CD4-positive, alpha-beta T cell treated with Interleukin-15 for 1 hour (primary cell): Measurements from ENCODE around the gene ZNF487.
"Not testable (repeated sequence)": the region's sequence is repeated elsewhere in the genome, so short reads cannot be mapped to it uniquely, and the experiment has no call there.

Experiments
- DNase-seq: peaks from one replicate; pipeline ENCODE4 v3.0.0-alpha.2; 2020

Gene ZNF487

GRCh38 chr10:43440463-43441134, 3.7 kb downstream of the ZNF487 start:
- no peak for DNase-seq

DNA sequence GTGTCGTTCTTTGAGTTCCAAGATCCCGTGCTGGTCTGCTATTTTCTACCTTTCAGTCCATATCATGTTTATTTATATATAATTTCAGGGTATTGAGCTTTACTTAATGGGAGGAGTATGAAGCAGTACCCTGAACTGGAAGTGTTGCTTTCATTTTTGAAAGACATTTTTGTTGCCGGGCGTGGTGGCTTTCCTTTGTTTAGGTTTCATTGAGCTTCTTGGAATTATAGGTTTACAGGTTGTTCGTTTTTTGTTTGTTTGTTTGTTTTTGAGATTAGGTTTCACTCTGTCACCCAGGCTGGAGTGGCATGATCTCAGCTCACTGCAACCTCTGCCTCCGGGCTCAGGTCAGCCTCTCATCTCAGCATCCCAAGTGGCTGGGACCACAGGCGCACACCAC, 7.4 kb downstream of the ZNF487 start:
- DNase-seq, result no peak

GRCh38 chr10:43444897-43445466, 8.1 kb downstream of the ZNF487 start:
- no peak for DNase-seq

DNA sequence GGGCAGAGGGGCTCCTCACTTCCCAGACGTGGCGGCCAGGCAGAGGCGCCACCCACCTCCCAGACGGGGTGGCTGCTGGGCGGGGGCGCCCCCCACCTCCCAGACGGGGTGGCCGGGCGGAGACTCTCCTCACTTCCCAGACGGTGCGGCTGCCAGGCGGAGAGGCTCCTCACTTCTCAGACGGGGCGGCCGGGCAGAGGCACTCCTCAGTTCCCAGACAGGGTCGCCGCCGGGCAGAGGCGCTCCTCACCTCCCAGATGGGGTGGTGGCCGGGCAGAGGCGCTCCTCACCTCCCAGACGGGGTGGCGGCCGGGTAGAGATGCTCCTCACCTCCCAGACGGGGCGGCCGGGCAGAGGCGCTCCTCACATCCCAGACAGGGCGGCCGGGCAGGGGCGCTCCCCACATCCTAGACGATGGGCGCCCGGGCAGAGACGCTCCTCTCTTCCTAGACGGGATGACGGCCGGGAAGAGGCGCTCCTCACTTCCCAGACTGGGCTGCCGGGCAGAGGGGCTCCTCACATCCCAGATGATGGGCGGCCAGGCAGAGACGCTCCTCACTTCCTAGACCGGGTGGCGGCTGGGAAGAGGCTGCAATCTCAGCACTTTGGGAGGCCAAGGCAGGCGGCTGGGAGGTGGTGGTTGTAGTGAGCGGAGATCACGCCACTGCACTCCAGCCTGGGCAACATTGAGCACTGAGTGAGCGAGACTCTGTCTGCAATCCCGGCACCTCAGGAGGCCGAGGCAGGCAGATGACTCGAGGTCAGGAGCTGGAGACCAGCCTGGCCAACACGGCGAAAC, 9.5 kb downstream of the ZNF487 start:
- DNase-seq, result not testable (repeated sequence)

DNA sequence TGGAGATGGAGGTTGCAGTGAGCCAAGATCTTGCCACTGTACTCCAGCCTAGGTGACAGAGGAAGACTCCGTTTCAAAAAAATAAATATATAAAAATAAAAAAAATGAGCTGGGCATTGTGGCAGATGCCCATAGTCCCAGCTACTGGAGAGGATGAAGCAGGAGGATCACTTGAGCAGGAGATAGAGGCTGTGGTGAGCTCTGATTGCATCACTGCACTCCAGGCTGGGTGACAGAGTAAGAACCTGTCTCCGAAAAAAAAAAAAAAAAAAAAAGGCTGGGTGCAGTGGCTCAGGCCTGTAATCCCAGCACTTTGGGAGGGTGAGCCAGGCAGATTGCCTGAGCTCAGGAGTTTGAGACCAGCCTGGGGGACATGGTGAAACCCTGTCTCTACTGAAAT, 11.8 kb downstream of the ZNF487 start:
- DNase-seq, result no peak

GRCh38 chr10:43452356-43452914, 15.5 kb downstream of the ZNF487 start:
- no peak for DNase-seq

- DNase-seq, result no peak
These were observed 16.4 kb downstream of the ZNF487 start for GRCh38 chr10:43453266-43453831.

DNA sequence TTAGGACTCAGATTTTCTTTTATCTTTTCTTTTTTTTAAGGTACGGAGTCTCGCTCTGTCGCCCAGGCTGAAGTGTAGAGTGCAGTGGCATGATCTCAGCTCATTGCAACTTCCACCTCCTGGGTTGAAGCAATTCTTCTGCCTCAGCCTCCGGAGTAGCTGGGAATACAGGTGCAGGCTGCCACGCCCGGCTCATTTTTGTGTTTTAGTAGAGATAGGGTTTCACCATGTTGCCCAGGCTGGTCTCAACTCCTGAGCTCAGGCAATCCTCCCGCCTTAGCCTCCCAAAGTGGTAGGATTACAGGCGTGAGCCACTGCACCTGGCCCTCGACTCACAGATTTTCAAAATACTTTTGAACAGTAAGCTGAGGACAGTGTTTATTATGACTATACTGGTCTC, 17.1 kb downstream of the ZNF487 start:
- DNase-seq, result not testable (repeated sequence)

DNA sequence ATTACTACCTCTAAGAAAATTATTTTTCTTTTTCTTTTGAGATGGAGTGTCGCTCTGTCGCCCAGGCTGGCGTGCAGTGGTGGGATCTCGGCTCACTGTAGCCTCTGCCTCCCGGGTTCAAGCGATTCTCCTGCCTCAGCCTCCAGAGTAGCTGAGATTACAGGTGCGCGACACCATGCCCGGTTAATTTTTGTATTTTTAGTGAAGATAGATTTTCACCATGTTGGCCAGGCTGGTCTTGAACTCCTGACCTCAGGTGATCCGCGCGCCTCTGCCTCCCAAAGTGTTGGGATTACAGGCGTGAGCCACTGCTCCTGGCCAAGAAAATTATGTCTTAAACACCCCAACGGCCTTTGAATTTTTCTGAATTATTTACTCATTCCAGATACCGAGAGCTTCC, 19.6 kb downstream of the ZNF487 start:
- DNase-seq, result not testable (repeated sequence)

GRCh38 chr10:43458227-43458626, 21.3 kb downstream of the ZNF487 start:
- DNase-seq, result no peak

GRCh38 chr10:43461950-43462349, 25.0 kb downstream of the ZNF487 start:
- no peak for DNase-seq

GRCh38 chr10:43465086-43465735, 28.3 kb downstream of the ZNF487 start:
- DNase-seq, result not testable (repeated sequence)

DNA sequence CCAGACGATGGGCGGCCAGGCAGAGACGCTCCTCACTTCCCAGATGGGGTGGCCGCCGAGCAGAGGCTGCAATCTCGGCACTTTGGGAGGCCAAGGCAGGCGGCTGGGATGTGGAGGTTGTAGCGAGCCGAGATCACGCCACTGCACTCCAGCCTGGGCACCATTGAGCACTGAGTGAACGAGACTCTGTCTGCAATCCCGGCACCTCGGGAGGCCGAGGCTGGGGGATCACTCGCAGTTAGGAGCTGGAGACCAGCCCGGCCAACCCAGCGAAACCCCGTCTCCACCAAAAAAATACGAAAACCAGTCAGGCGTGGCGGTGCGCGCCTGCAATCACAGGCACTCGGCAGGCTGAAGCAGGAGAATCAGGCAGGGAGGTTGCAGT, 28.8 kb downstream of the ZNF487 start:
- DNase-seq, result not testable (repeated sequence)

- DNase-seq, result no peak
These were observed 34.2 kb downstream of the ZNF487 start for GRCh38 chr10:43471146-43471545.

GRCh38 chr10:43471935-43472720, 35.2 kb downstream of the ZNF487 start:
- no peak for DNase-seq

DNA sequence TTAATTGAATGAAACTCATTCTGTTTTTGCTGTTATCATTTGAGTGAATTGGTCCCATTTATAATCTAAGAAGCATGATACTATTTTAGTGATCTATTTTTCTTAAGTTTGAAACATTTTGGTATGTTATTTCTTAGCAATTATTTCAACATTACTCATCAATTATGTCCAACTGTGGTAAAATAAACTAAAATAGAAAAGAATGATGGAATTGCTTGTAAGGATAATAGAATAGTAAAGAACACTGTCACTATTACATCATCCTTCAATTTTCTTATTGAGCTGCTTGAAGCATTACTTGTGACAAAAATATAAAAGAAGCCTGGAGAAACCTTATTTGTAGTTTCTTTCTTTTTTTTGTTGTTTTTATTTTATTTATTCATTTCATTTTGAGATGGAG, 42.4 kb downstream of the ZNF487 start:
- DNase-seq, result no peak

DNA sequence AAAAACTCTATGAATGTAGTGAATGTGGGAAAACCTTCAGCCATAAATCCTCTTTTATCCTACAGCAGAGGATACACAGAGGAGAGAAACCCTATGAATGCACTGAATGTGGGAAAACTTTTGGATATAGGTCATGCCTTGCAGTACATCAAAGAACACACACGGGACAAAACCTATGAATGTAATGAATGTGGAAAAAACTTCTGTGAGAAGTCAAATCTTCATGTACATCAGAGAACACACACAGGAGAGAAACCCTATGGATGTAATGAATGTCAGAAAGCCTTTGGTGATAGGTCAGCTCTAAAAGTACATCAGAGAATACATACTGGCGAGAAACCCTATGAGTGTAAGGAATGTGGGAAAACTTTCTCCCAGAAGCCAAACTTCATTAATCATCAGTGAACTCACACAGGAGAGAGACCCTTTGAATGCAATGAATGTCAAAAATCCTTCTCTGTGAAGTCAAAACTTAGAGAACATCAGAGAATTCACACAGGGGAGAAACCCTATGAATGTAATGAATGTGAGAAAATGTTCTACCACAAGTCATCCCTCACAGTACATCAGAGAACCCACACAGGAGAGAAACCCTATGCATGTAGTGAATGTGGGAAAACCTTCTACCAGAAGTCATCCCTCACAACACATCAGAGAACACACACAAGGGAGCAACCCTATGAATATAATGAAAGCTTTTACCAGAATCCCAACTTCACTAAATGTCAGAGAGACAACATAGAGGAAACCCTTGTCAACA, 45.6 kb downstream of the ZNF487 start:
- no peak for DNase-seq

DNA sequence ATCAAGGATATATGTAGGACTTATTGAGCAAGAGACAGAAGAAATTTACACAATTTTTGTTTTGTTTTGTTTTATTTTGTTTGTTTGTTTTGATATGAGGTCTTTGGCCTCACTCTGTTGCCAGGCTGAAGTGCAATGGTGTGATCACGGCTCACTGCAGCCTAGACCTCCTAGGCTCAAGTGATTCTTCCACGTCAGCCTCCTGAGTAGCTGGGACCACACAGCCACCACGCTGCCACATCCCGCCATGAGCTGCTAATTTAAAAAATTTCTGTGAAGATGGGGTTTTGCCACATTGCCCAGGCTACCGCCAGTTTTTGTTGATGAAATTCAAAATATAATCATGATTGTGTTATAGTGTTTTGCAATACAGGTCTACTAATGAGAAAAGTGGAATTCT, 54.9 kb downstream of the ZNF487 start:
- no peak for DNase-seq

DNA sequence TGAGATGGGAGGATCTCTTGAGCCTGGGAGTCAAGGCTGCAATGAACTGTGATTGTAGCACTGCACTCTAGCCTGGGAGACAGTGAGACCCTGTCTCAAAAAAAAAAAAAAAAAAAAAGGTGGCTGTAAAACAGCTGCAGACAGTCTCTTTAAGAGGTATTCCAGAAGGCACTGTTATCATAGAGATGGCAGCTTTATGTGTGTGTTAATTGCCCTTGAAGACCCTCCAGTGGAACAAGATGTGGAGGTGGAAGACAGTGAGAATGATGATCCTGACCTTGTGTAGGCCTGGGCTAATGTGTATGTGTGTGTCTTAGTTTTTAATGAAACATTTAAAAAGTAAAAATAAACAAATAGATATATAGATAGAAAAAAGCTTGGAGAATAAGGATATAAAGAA, 66.0 kb downstream of the ZNF487 start:
- DNase-seq, result no peak

DNA sequence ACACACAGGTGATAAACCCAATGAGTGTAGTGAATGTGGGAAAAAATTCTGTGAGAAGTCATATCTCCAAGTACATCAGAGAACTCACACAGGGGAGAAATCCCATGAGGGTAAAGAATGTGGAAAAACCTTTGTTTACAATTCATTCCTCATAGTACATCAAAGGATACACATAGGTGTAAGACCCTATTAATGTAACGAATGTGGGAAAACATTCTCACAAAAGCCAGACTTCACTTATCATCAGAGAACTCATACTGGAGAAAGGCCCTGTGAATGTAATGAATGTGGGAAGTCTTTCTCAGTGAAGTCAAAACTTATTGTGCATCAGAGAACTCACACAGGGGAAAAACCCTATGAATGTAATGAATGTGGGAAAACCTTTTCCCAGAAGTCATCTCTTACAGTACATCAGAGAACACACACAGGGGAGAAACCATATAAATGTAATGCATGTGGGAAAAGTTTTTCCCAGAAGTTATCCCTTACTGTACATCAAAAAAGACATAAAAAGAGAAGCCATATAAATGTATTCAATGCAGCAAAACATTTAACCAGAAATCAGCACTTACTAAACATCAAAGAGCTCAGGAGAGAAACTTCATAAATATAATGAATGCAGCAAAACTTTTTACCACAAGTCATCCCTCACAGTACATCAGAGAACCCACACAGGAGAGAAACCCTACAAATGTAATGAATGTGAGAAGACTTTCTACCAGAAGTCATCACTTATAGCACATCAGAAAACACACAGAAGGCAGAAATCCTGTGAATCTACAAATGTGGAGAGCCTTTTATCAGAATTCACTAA, 87.7 kb downstream of the ZNF487 start:
- DNase-seq, result no peak
